Neuronal stem cell (in vitro differentiated cells): ENCODE data around the gene NUP107.

ENCODE experiments used
- DNase-seq: peaks from one replicate; pipeline ENCODE4 v3.0.0-alpha.2; 2013; ENCODE audit warnings: low spot score
- H2AFZ ChIP-seq: one replicate; pipeline ENCODE4 v1.6.1; 2013; ENCODE audit warnings: mild to moderate bottlenecking, low read length, inconsistent platforms
- H2AK5ac ChIP-seq: 2 replicates; pipeline ENCODE4 v1.6.1; 2013; ENCODE audit warnings: low read depth, mild to moderate bottlenecking, inconsistent platforms, low read length, moderate library complexity, mixed read lengths
- H2BK120ac ChIP-seq: 2 replicates; pipeline ENCODE4 v1.6.1; 2013; ENCODE audit warnings: low read depth, mild to moderate bottlenecking, inconsistent platforms, low read length, moderate library complexity, mixed read lengths
- H2BK12ac ChIP-seq: one replicate; pipeline ENCODE4 v1.6.1; 2013; ENCODE audit warnings: low read length, inconsistent platforms
- H2BK15ac ChIP-seq: 2 replicates; pipeline ENCODE4 v1.6.1; 2013; ENCODE audit warnings: mild to moderate bottlenecking, low read length, inconsistent platforms, mixed read lengths
- H2BK5ac ChIP-seq: one replicate; pipeline ENCODE4 v1.6.1; 2013; ENCODE audit warnings: inconsistent platforms, mild to moderate bottlenecking, low read length, moderate library complexity
- H3K14ac ChIP-seq: one replicate; pipeline ENCODE4 v1.6.1; 2013; ENCODE audit warnings: low read length, inconsistent platforms
- H3K18ac ChIP-seq: 2 replicates; pipeline ENCODE4 v1.6.1; 2013; ENCODE audit warnings: low read length, inconsistent platforms
- H3K23ac ChIP-seq: 2 replicates; pipeline ENCODE4 v1.6.1; 2013; ENCODE audit warnings: low read depth, mild to moderate bottlenecking, mixed read lengths, low read length, inconsistent platforms; ENCODE audit not compliant: poor library complexity
- H3K27ac ChIP-seq: replicated peaks from 3 replicates; pipeline ENCODE4 v1.5.1; 2013; ENCODE audit warnings: low read length, inconsistent platforms
- H3K27me3 ChIP-seq, 3 experiments: 2 replicates each; pipeline ENCODE4 v1.6.1; 2013; ENCODE audit warnings: low read length in 3 of 3, mild to moderate bottlenecking in 2 of 3, inconsistent platforms in 1 of 3, low read depth in 1 of 3, mixed read lengths in 1 of 3, moderate library complexity in 1 of 3; ENCODE audit not compliant: control insufficient read depth in 3 of 3, insufficient read depth in 3 of 3
- H3K36me3 ChIP-seq, 2 donors: replicated peaks in 1 of 2; 2 replicates each; pipeline ENCODE4 v1.6.1; 2013; ENCODE audit warnings: low read length in 2 of 2; ENCODE audit not compliant: control insufficient read depth in 2 of 2, insufficient read depth in 2 of 2
- H3K4ac ChIP-seq: 2 replicates; pipeline ENCODE4 v1.6.1; 2013; ENCODE audit warnings: inconsistent platforms, mild to moderate bottlenecking, low read length, moderate library complexity
- H3K4me1 ChIP-seq, 2 donors: 1 replicate in 1 of 2; 2 replicates in 1 of 2; pipeline ENCODE4 v1.6.1; 2013; ENCODE audit warnings: low read length in 2 of 2, low read depth in 1 of 2; ENCODE audit not compliant: control insufficient read depth in 2 of 2, insufficient read depth in 1 of 2
- H3K4me2 ChIP-seq: one replicate; pipeline ENCODE4 v1.6.1; 2013; ENCODE audit warnings: mild to moderate bottlenecking, low read length, inconsistent platforms; ENCODE audit not compliant: insufficient read depth, poor library complexity, severe bottlenecking
- H3K4me3 ChIP-seq, 2 donors: 2 replicates each; pipeline ENCODE4 v1.5.1; 2013; ENCODE audit warnings: low read length in 2 of 2, mild to moderate bottlenecking in 2 of 2, inconsistent platforms in 1 of 2, moderate library complexity in 1 of 2
- H3K79me1 ChIP-seq: one replicate; pipeline ENCODE4 v1.6.1; 2013; ENCODE audit warnings: low read depth, mild to moderate bottlenecking, inconsistent platforms, low read length, moderate library complexity
- H3K9ac ChIP-seq: one replicate; pipeline ENCODE4 v1.6.1; 2013; ENCODE audit warnings: mild to moderate bottlenecking, low read depth, low read length, inconsistent platforms; ENCODE audit not compliant: poor library complexity
- H3K9me3 ChIP-seq, 2 donors: replicated peaks in 1 of 2; 2 replicates each; pipeline versions ENCODE3 to v1.6.1; 2013; ENCODE audit warnings: low read length in 2 of 2, mild to moderate bottlenecking in 2 of 2, inconsistent platforms in 1 of 2, low read depth in 1 of 2, mixed read lengths in 1 of 2, moderate library complexity in 1 of 2; ENCODE audit not compliant: control insufficient read depth in 2 of 2, insufficient read depth in 1 of 2
- H4K8ac ChIP-seq: one replicate; pipeline ENCODE4 v1.6.1; 2013; ENCODE audit warnings: low read depth, mild to moderate bottlenecking, inconsistent platforms, low read length, moderate library complexity
- H4K91ac ChIP-seq: one replicate; pipeline ENCODE4 v1.6.1; 2013; ENCODE audit warnings: low read length, low read depth, mild to moderate bottlenecking, inconsistent platforms; ENCODE audit not compliant: poor library complexity
- WGBS, 2 donors: extraction: QIAGEN DNeasy Blood & Tissue Kit; methylation state at CpG; one replicate each; pipeline ENCODE4 v1.1.7; 2013; ENCODE audit warnings: missing lambda C conversion rate in 2 of 2, mixed read lengths in 1 of 2; ENCODE audit not compliant: insufficient read length in 2 of 2, insufficient replicate concordance in 1 of 2; ENCODE audit errors: extremely low coverage in 2 of 2; 5-methylcytosine and 5-hydroxymethylcytosine counted together

Gene NUP107

GRCh38 chr12:68671179-68671578 lies 15.6 kb upstream of the NUP107 start:
- Histone ChIP-seq H3K9ac (no peak overlapping the region), H3K36me3 (no peaks in the 10 kb centered on the region), H2BK15ac (no peak overlapping the region), H3K18ac (no peak overlapping the region), H3K4me2 (no peak overlapping the region), H2BK120ac (no peak overlapping the region), H3K23ac (no peak overlapping the region), H3K4me1 (peaks cover 2 to 3% of the 10 kb centered on the region in 2 donors), H3K79me1 (no peaks in the 10 kb centered on the region), H3K27me3 (no peaks in the 10 kb centered on the region), H3K9me3 (no peaks in the 10 kb centered on the region), H4K91ac (no peak overlapping the region), H4K8ac (no peak overlapping the region), H3K4me3 (no peak overlapping the region), H2AK5ac (no peak overlapping the region), H2AFZ (no peak overlapping the region), H3K4ac (no peak overlapping the region), H3K14ac (no peak overlapping the region), H2BK12ac (no peak overlapping the region), H3K27ac (no peak overlapping the region), H2BK5ac (no peak overlapping the region)
- no peak for DNase-seq
- no CpG with 5 or more reads among the region's 4 CpGs for WGBS, 2 donors

- Histone ChIP-seq H4K91ac (no peak overlapping the region), H2BK15ac (no peak overlapping the region), H4K8ac (no peak overlapping the region), H3K14ac (no peak overlapping the region), H3K9ac (no peak overlapping the region), H3K4me3 (no peak overlapping the region), H2BK120ac (no peak overlapping the region), H3K27ac (no peak overlapping the region), H2AK5ac (no peak overlapping the region), H3K4me2 (no peak overlapping the region), H2AFZ (no peak overlapping the region), H3K4ac (no peak overlapping the region), H3K27me3 (no peaks in the 10 kb centered on the region), H2BK5ac (no peak overlapping the region), H3K18ac (no peak overlapping the region), H2BK12ac (no peak overlapping the region), H3K79me1 (no peaks in the 10 kb centered on the region), H3K36me3 (no peaks in the 10 kb centered on the region), H3K4me1 (peaks cover 2 to 5% of the 10 kb centered on the region in 2 donors), H3K23ac (no peak overlapping the region), H3K9me3 (no peaks in the 10 kb centered on the region)
- no peak for DNase-seq
- WGBS, 2 donors = no CpG with 5 or more reads among the region's 4 CpGs
Measured at GRCh38 chr12:68673788-68674187, 13.0 kb upstream of the NUP107 start.

- Histone ChIP-seq H2BK12ac (no peak overlapping the region), H3K27ac (no peak overlapping the region), H4K91ac (no peak overlapping the region), H3K27me3 (no peaks in the 10 kb centered on the region), H3K36me3 (no peaks in the 10 kb centered on the region), H3K79me1 (no peaks in the 10 kb centered on the region), H2BK15ac (no peak overlapping the region), H2BK5ac (no peak overlapping the region), H3K4ac (no peak overlapping the region), H3K4me2 (no peak overlapping the region), H2AK5ac (no peak overlapping the region), H2AFZ (no peak overlapping the region), H3K23ac (no peak overlapping the region), H3K14ac (no peak overlapping the region), H4K8ac (no peak overlapping the region), H3K18ac (no peak overlapping the region), H2BK120ac (no peak overlapping the region), H3K9ac (no peak overlapping the region), H3K4me3 (no peak overlapping the region), H3K4me1 (peaks cover 2 to 5% of the 10 kb centered on the region in 2 donors), H3K9me3 (no peaks in the 10 kb centered on the region)
- DNase-seq = no peak
Measured at GRCh38 chr12:68674376-68674775, 12.4 kb upstream of the NUP107 start.

GRCh38 chr12:68675101-68675842 lies 11.5 kb upstream of the NUP107 start:
- WGBS, 2 donors = no CpG with 5 or more reads among the region's 5 CpGs
- H3K27ac ChIP-seq = peak overlapping the region; percentile 45

More at GRCh38 chr12:68675101-68675842, 11.5 kb upstream of the NUP107 start:
- H3K4me1 ChIP-seq = peaks cover 2 to 5% of the 10 kb centered on the region in 2 donors
- no peak overlapping the region for H3K18ac ChIP-seq
- H2BK120ac ChIP-seq = no peak overlapping the region
- no peaks in the 10 kb centered on the region for H3K27me3 ChIP-seq
- no peak for DNase-seq
- H3K4ac ChIP-seq = no peak overlapping the region
- H4K8ac ChIP-seq = no peak overlapping the region
- no peak overlapping the region for H3K9ac ChIP-seq
- no peak overlapping the region for H2BK15ac ChIP-seq
- H4K91ac ChIP-seq = no peak overlapping the region
- H2BK5ac ChIP-seq = no peak overlapping the region
- no peak overlapping the region for H2BK12ac ChIP-seq
- H3K14ac ChIP-seq = no peak overlapping the region
- no peaks in the 10 kb centered on the region for H3K9me3 ChIP-seq
- H3K23ac ChIP-seq = no peak overlapping the region
- peak overlapping the region; percentile 82 for H2AFZ ChIP-seq
- no peak overlapping the region for H3K4me3 ChIP-seq
- H3K36me3 ChIP-seq = no peaks in the 10 kb centered on the region
- H3K4me2 ChIP-seq = no peak overlapping the region
- no peak overlapping the region for H2AK5ac ChIP-seq
- no peaks in the 10 kb centered on the region for H3K79me1 ChIP-seq
